ENCODE data around the gene ANTXR1.
A peak's percentile ranks its signal among the peaks of the same experiment; 100 is the strongest.

ANTXR1 gene

GRCh38 chr2:69013142-69013839 is at the start of gene ANTXR1:
Gene ANTXR1, plus strand, starts transcription at chr2:69013179. Its CDS starts 321 bp downstream, at chr2:69013500.
- no peak for DNase-seq (ENCODE audit: low spot score)

- no peak for DNase-seq (ENCODE audit: low spot score)
These were observed 48.7 kb upstream of the ANTXR1 start for GRCh38 chr2:68964282-68964681.

GRCh38 chr2:68968221-68968620 is 44.8 kb upstream of the ANTXR1 start:
- no peak for DNase-seq (ENCODE audit: low spot score)

- DNase-seq (ENCODE audit: low spot score), result no peak
These were observed 43.1 kb upstream of the ANTXR1 start for GRCh38 chr2:68969736-68970490.

- DNase-seq (ENCODE audit: low spot score), result no peak
These were observed 42.3 kb upstream of the ANTXR1 start for GRCh38 chr2:68970566-68971265.

GRCh38 chr2:68971591-68972231 is 41.3 kb upstream of the ANTXR1 start:
- peak; percentile 21 for DNase-seq (ENCODE audit: low spot score)

- no peak for DNase-seq (ENCODE audit: low spot score)
These were observed 38.7 kb upstream of the ANTXR1 start, which contains the start of gene GKN1 for GRCh38 chr2:68974251-68974650. Gene GKN1, plus strand, starts transcription at chr2:68974636. Its CDS starts 42 bp downstream, at chr2:68974678.

GRCh38 chr2:68974946-68975665 is 37.9 kb upstream of the ANTXR1 start:
- DNase-seq (ENCODE audit: low spot score), result no peak

- no peak for DNase-seq (ENCODE audit: low spot score)
These were observed 37.1 kb upstream of the ANTXR1 start for GRCh38 chr2:68975844-68976243.

GRCh38 chr2:68977453-68977852 is 35.5 kb upstream of the ANTXR1 start:
- no peak for DNase-seq (ENCODE audit: low spot score)

GRCh38 chr2:68978098-68978497 is 34.9 kb upstream of the ANTXR1 start:
- no peak for DNase-seq (ENCODE audit: low spot score)

GRCh38 chr2:68980956-68981355 is 32.0 kb upstream of the ANTXR1 start:
- no peak for DNase-seq (ENCODE audit: low spot score)

- no peak for DNase-seq (ENCODE audit: low spot score)
These were observed 25.9 kb upstream of the ANTXR1 start for GRCh38 chr2:68987021-68987503.

- no peak for DNase-seq (ENCODE audit: low spot score)
These were observed 23.9 kb upstream of the ANTXR1 start for GRCh38 chr2:68989035-68989434.

- DNase-seq (ENCODE audit: low spot score), result no peak
These were observed 20.6 kb upstream of the ANTXR1 start for GRCh38 chr2:68992341-68992740.

- no peak for DNase-seq (ENCODE audit: low spot score)
These were observed 20.0 kb upstream of the ANTXR1 start for GRCh38 chr2:68992933-68993332.

GRCh38 chr2:68993660-68994059 is 19.3 kb upstream of the ANTXR1 start:
- DNase-seq (ENCODE audit: low spot score), result no peak

GRCh38 chr2:68994864-68995263 is 18.1 kb upstream of the ANTXR1 start:
- peak; percentile 26 for DNase-seq (ENCODE audit: low spot score)

- no peak for DNase-seq (ENCODE audit: low spot score)
These were observed 17.1 kb upstream of the ANTXR1 start for GRCh38 chr2:68995916-68996315.

GRCh38 chr2:68997401-68997800 is 15.6 kb upstream of the ANTXR1 start:
- DNase-seq (ENCODE audit: low spot score), result no peak

- no peak for DNase-seq (ENCODE audit: low spot score)
These were observed 11.1 kb upstream of the ANTXR1 start for GRCh38 chr2:69001879-69002278.
